ENCODE results near the gene PLIN3.
"Not testable (repeated sequence)": the region's sequence is repeated elsewhere in the genome, so short reads cannot be mapped to it uniquely, and the experiment has no call there.

The PLIN3 gene

GRCh38 chr19:4877753-4878490 lies 10.5 kb upstream of the PLIN3 start:
- no peak for DNase-seq (ENCODE audit: low spot score)
- Mint-ChIP-seq H3K4me1 (ENCODE audit: low read depth) (no peaks in the 10 kb centered on the region), H3K27me3 (ENCODE audit: low read depth) (peaks cover 2% of the 10 kb centered on the region), H3K36me3 (ENCODE audit: low read depth) (no peaks in the 10 kb centered on the region), H3K27ac (no peak overlapping the region), H3K9me3 (no peaks in the 10 kb centered on the region), H3K4me3 (no peak overlapping the region)

GRCh38 chr19:4873930-4874329 lies 6.5 kb upstream of the PLIN3 start:
- no peak overlapping the region for H3K4me3 Mint-ChIP-seq
- peaks cover 7% of the 10 kb centered on the region for H3K27me3 Mint-ChIP-seq (ENCODE audit: low read depth)
- DNase-seq (ENCODE audit: low spot score) = no peak
- no peak overlapping the region for H3K27ac Mint-ChIP-seq
- H3K36me3 Mint-ChIP-seq (ENCODE audit: low read depth) = no peaks in the 10 kb centered on the region
- H3K4me1 Mint-ChIP-seq (ENCODE audit: low read depth) = peaks cover 11% of the 10 kb centered on the region
- no peaks in the 10 kb centered on the region for H3K9me3 Mint-ChIP-seq

GRCh38 chr19:4871711-4872110 lies 4.2 kb upstream of the PLIN3 start:
- Mint-ChIP-seq H3K27ac (no peak overlapping the region), H3K4me1 (ENCODE audit: low read depth) (peaks cover 18% of the 10 kb centered on the region), H3K4me3 (no peak overlapping the region), H3K36me3 (ENCODE audit: low read depth) (no peaks in the 10 kb centered on the region), H3K27me3 (ENCODE audit: low read depth) (peaks cover 7% of the 10 kb centered on the region), H3K9me3 (no peaks in the 10 kb centered on the region)
- no peak for DNase-seq (ENCODE audit: low spot score)

- no peaks in the 10 kb centered on the region for H3K36me3 Mint-ChIP-seq (ENCODE audit: low read depth)
- DNase-seq (ENCODE audit: low spot score) = peak; percentile 25
- no peak overlapping the region for H3K27ac Mint-ChIP-seq
- peaks cover 23% of the 10 kb centered on the region for H3K4me1 Mint-ChIP-seq (ENCODE audit: low read depth)
- H3K27me3 Mint-ChIP-seq (ENCODE audit: low read depth) = peaks cover 7% of the 10 kb centered on the region
- no peaks in the 10 kb centered on the region for H3K9me3 Mint-ChIP-seq
- no peak overlapping the region for H3K4me3 Mint-ChIP-seq
These were observed 2.7 kb upstream of the PLIN3 start for GRCh38 chr19:4870025-4870700.

GRCh38 chr19:4868286-4868834 lies 893 bp upstream of the PLIN3 start:
- peak overlapping the region; percentile 81 for H3K4me3 Mint-ChIP-seq
- H3K9me3 Mint-ChIP-seq = no peaks in the 10 kb centered on the region
- peaks cover 5% of the 10 kb centered on the region for H3K27me3 Mint-ChIP-seq (ENCODE audit: low read depth)
- H3K4me1 Mint-ChIP-seq (ENCODE audit: low read depth) = peaks cover 26% of the 10 kb centered on the region
- DNase-seq (ENCODE audit: low spot score) = no peak
- H3K27ac Mint-ChIP-seq = peak overlapping the region; percentile 79
- no peaks in the 10 kb centered on the region for H3K36me3 Mint-ChIP-seq (ENCODE audit: low read depth)

- Mint-ChIP-seq H3K4me3 (peak overlapping the region; percentile 81), H3K4me1 (ENCODE audit: low read depth) (peaks cover 22% of the 10 kb centered on the region), H3K36me3 (ENCODE audit: low read depth) (no peaks in the 10 kb centered on the region), H3K9me3 (no peaks in the 10 kb centered on the region), H3K27ac (peak overlapping the region; percentile 41), H3K27me3 (ENCODE audit: low read depth) (peaks cover 3% of the 10 kb centered on the region)
- DNase-seq (ENCODE audit: low spot score) = peak; percentile 49
These were observed 657 bp downstream of the PLIN3 start for GRCh38 chr19:4866595-4867424.

- H3K4me1 Mint-ChIP-seq (ENCODE audit: low read depth) = peaks cover 3% of the 10 kb centered on the region
- H3K4me3 Mint-ChIP-seq = no peak overlapping the region
- no peak for DNase-seq (ENCODE audit: low spot score)
- H3K36me3 Mint-ChIP-seq (ENCODE audit: low read depth) = no peaks in the 10 kb centered on the region
- no peaks in the 10 kb centered on the region for H3K27me3 Mint-ChIP-seq (ENCODE audit: low read depth)
- no peaks in the 10 kb centered on the region for H3K9me3 Mint-ChIP-seq
- H3K27ac Mint-ChIP-seq = no peak overlapping the region
These were observed 6.3 kb downstream of the PLIN3 start for GRCh38 chr19:4861147-4861546.

- DNase-seq (ENCODE audit: low spot score) = no peak
- Mint-ChIP-seq H3K4me1 (ENCODE audit: low read depth) (peaks cover 3% of the 10 kb centered on the region), H3K9me3 (no peaks in the 10 kb centered on the region), H3K36me3 (ENCODE audit: low read depth) (peaks cover 3% of the 10 kb centered on the region), H3K27ac (no peak overlapping the region), H3K27me3 (ENCODE audit: low read depth) (no peaks in the 10 kb centered on the region), H3K4me3 (no peak overlapping the region)
These were observed 7.8 kb downstream of the PLIN3 start for GRCh38 chr19:4859697-4860096.

- not testable (repeated sequence) for H3K27ac Mint-ChIP-seq
These were observed 11.0 kb downstream of the PLIN3 start for GRCh38 chr19:4856468-4856867.

GRCh38 chr19:4853506-4853905 lies 14.0 kb downstream of the PLIN3 start:
- H3K36me3 Mint-ChIP-seq (ENCODE audit: low read depth); H3K4me3 Mint-ChIP-seq; H3K4me1 Mint-ChIP-seq (ENCODE audit: low read depth); H3K27ac Mint-ChIP-seq; H3K27me3 Mint-ChIP-seq (ENCODE audit: low read depth); H3K9me3 Mint-ChIP-seq; DNase-seq (ENCODE audit: low spot score): not testable (repeated sequence)

More at GRCh38 chr19:4856468-4856867, 11.0 kb downstream of the PLIN3 start:
- not testable (repeated sequence) for H3K36me3 Mint-ChIP-seq (ENCODE audit: low read depth); H3K4me1 Mint-ChIP-seq (ENCODE audit: low read depth); H3K9me3 Mint-ChIP-seq; H3K27me3 Mint-ChIP-seq (ENCODE audit: low read depth); H3K4me3 Mint-ChIP-seq; DNase-seq (ENCODE audit: low spot score)

- H3K27me3 Mint-ChIP-seq (ENCODE audit: low read depth) = no peaks in the 10 kb centered on the region
- no peaks in the 10 kb centered on the region for H3K4me1 Mint-ChIP-seq (ENCODE audit: low read depth)
- no peak overlapping the region for H3K27ac Mint-ChIP-seq
- no peak for DNase-seq (ENCODE audit: low spot score)
- no peaks in the 10 kb centered on the region for H3K9me3 Mint-ChIP-seq
- H3K36me3 Mint-ChIP-seq (ENCODE audit: low read depth) = peaks cover 7% of the 10 kb centered on the region
- H3K4me3 Mint-ChIP-seq = no peak overlapping the region
These were observed 15.0 kb downstream of the PLIN3 start for GRCh38 chr19:4852484-4852883.

GRCh38 chr19:4851551-4852290 lies 15.7 kb downstream of the PLIN3 start:
- Mint-ChIP-seq H3K27ac (peak overlapping the region; percentile 67), H3K4me3 (no peak overlapping the region), H3K36me3 (ENCODE audit: low read depth) (peaks cover 7% of the 10 kb centered on the region)

GRCh38 chr19:4849019-4849418 lies 18.4 kb downstream of the PLIN3 start:
- no peak overlapping the region for H3K4me3 Mint-ChIP-seq
- no peaks in the 10 kb centered on the region for H3K27me3 Mint-ChIP-seq (ENCODE audit: low read depth)
- no peak for DNase-seq (ENCODE audit: low spot score)
- H3K36me3 Mint-ChIP-seq (ENCODE audit: low read depth) = peaks cover 6% of the 10 kb centered on the region
- H3K9me3 Mint-ChIP-seq = no peaks in the 10 kb centered on the region
- H3K4me1 Mint-ChIP-seq (ENCODE audit: low read depth) = no peaks in the 10 kb centered on the region
- H3K27ac Mint-ChIP-seq = no peak overlapping the region

More at GRCh38 chr19:4851551-4852290, 15.7 kb downstream of the PLIN3 start:
- Mint-ChIP-seq H3K9me3 (no peaks in the 10 kb centered on the region), H3K4me1 (ENCODE audit: low read depth) (no peaks in the 10 kb centered on the region), H3K27me3 (ENCODE audit: low read depth) (no peaks in the 10 kb centered on the region)
- DNase-seq (ENCODE audit: low spot score) = peak; percentile 55
